GM12878 (cell line): ENCODE data around the gene ASGR2. TPM values are rescaled to one million over a fixed set of nuclear protein-coding genes. Genes with fewer than 3 reads are reported as not detected.
"Not testable (repeated sequence)": the region's sequence is repeated elsewhere in the genome, so short reads cannot be mapped to it uniquely, and the experiment has no call there.

Experiments
- ATAC-seq: fragments of 200-7000 bp; cut with Tn5 transposase; 3 replicates; pipeline ENCODE4 v1.9.1; 2020; ENCODE audit warnings: mild to moderate bottlenecking, moderate library complexity
- BruUV-seq: library from RNA; stranded (reverse); fragments of 400-500 nt; replicated peaks from 2 replicates; lab custom pipeline; 2021; lab: Mats Ljungman, UMichigan
- CTCF ChIA-PET: fragments of 300-600 bp; sonication (Branson Sonifier 250); formaldehyde crosslinking; extraction: SDS; loops from one replicate; lab custom pipeline; 2021; ENCODE audit warnings: inconsistent platforms; lab: Yijun Ruan, JAX
- POLR2A ChIA-PET: fragments of 350-600 bp; formaldehyde crosslinking; extraction: SDS; loops from one replicate; lab custom pipeline; 2021; ENCODE audit warnings: inconsistent platforms; lab: Charles Lee
- RAD21 ChIA-PET: fragments of 300-600 bp; sonication (Branson Sonifier 250); formaldehyde crosslinking; loops from one replicate; lab custom pipeline; 2023; ENCODE audit warnings: antibody characterized with exemption; ENCODE audit not compliant: unreplicated experiment; lab: Charles Lee
- SMC1A ChIA-PET: fragments of 300-600 bp; sonication (Branson Sonifier 250); formaldehyde crosslinking; loops from one replicate; lab custom pipeline; 2023; ENCODE audit not compliant: unreplicated experiment, uncharacterized antibody; lab: Charles Lee
- DNase-seq: peaks from one replicate; pipeline ENCODE4 v3.0.0-alpha.2; 2011; ENCODE audit warnings: low read depth, low spot score
- FAIRE-seq: peaks from 3 replicates; lab custom pipeline; 2011; peaks lifted over from hg19 to GRCh38; lab: Jason Lieb, UNC
- H2AFZ ChIP-seq: 2 replicates; pipeline ENCODE4 v1.6.0; 2011; ENCODE audit warnings: low read depth, low read length, control low read depth; ENCODE audit not compliant: control insufficient read depth
- H3K27ac ChIP-seq: 2 replicates; pipeline ENCODE4 v1.5.1; 2011; ENCODE audit warnings: control low read depth; ENCODE audit not compliant: control insufficient read depth, insufficient read depth
- H3K27me3 ChIP-seq, 2 experiments: replicated peaks in 1 of 2; 2 replicates each; pipeline versions ENCODE4 v1.6.0 to v1.6.1; 2011; ENCODE audit warnings: low read length in 1 of 2; ENCODE audit not compliant: control insufficient read depth in 2 of 2, insufficient read depth in 2 of 2
- H3K36me3 ChIP-seq, 2 experiments: 2 replicates each; pipeline ENCODE4 v1.5.1; 2011; ENCODE audit warnings: low read length in 1 of 2; ENCODE audit not compliant: control insufficient read depth in 2 of 2, insufficient read depth in 2 of 2
- H3K4me1 ChIP-seq: 2 replicates; pipeline ENCODE4 v1.6.1; 2011; ENCODE audit warnings: mild to moderate bottlenecking, low read length, moderate library complexity, mixed read lengths; ENCODE audit not compliant: control insufficient read depth, insufficient read depth
- H3K4me2 ChIP-seq: 2 replicates; pipeline ENCODE4 v1.6.0; 2011; ENCODE audit warnings: control low read depth; ENCODE audit not compliant: control insufficient read depth, insufficient read depth
- H3K4me3 ChIP-seq: fragments of 200-600 bp; sonication (generic); 2 replicates; pipeline ENCODE4 v1.5.1; 2016
- H3K79me2 ChIP-seq: 2 replicates; pipeline ENCODE4 v1.6.0; 2011; ENCODE audit warnings: low read length; ENCODE audit not compliant: control insufficient read depth, insufficient read depth
- H3K9ac ChIP-seq: 2 replicates; pipeline ENCODE4 v1.8.0; 2011; ENCODE audit warnings: low read length, control low read depth, mixed read lengths; ENCODE audit not compliant: control insufficient read depth, insufficient read depth
- H3K9me3 ChIP-seq: replicated peaks from 3 replicates; pipeline ENCODE4 v1.5.1; 2011; ENCODE audit warnings: mild to moderate bottlenecking, low read length; ENCODE audit not compliant: control insufficient read depth, insufficient read depth
- H4K20me1 ChIP-seq: 2 replicates; pipeline ENCODE4 v1.6.0; 2011; ENCODE audit not compliant: control insufficient read depth, insufficient read depth
- WGBS: methylation state at CpG from one replicate; pipeline ENCODE4 v1.1.6; 2016; ENCODE audit warnings: low lambda C conversion rate; ENCODE audit not compliant: insufficient replicate concordance, insufficient coverage; ENCODE audit errors: missing lambda C conversion rate; 5-methylcytosine and 5-hydroxymethylcytosine counted together
- in situ Hi-C: fragments of 300-500 bp; cut with MboI; formaldehyde crosslinking; loops from 9 replicates; pipeline ENCODE4 v1.14.3; 2018; ENCODE audit warnings: mixed read lengths
- intact Hi-C: fragments of 100-400 bp; cut with micrococcal nuclease; formaldehyde crosslinking; loops from one replicate; pipeline ENCODE4 v1.14.2; 2022; ENCODE audit not compliant: unreplicated experiment
- polyA plus RNA-seq, 11 experiments: library from polyadenylated mRNA; depleted of rRNA in 4 of 11; unstranded in 6 of 11; stranded (reverse) in 5 of 11; fragments of >200 nt; fragmentation: Nextera tagmentation in 4 of 11; fragmentation: Illumina TruSeq in 1 of 11; extraction: Ambion mirVana in 4 of 11; extraction: Trizol in 1 of 11; gene quantifications; 1 replicate in 1 of 11; 2 replicates in 10 of 11; pipeline versions ENCODE4 v1.2.1 to v1.2.3, GENCODE V29; 2011 to 2016; ENCODE audit warnings: inconsistent platforms in 2 of 11, missing spikeins in 2 of 11, low read depth in 1 of 11
- total RNA-seq, 4 experiments: library from RNA; depleted of rRNA in 3 of 4; stranded (reverse); fragments of >200 nt in 3 of 4; fragmentation: Illumina TruSeq in 1 of 4; extraction: Trizol in 1 of 4; gene quantifications; 2 replicates each; pipeline versions ENCODE4 v1.2.1 to v1.2.3, GENCODE V29; 2013 to 2021

Gene ASGR2
- total and polyA plus RNA-seq, 10 of the 15 experiments (the other 5 are each of a cell fraction or from before 2014, with no cell fraction given): not detected

DNA sequence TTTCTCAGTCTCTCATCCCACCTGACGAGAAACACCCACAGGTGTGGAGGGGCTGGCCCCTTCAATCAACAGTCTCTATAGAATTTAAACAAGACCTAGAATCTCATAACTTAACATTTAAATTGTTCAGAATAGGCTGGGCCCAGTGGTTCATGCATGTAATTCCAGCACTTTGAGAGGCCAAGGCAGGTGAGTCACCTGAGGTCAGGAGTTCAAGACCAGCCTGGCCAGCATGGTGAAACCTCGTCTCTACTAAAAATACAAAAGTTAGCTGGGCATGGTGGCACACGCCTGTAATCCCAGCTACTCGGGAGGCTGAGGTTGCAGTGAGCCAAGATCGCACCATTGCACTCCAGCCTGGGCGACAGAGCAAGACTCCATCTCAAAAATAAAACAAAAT, 25.1 kb downstream of the ASGR2 start:
- H4K20me1 ChIP-seq, intact Hi-C loops, POLR2A ChIA-PET, H3K79me2 ChIP-seq, SMC1A ChIA-PET, H3K4me2 ChIP-seq, H3K36me3 ChIP-seq, H3K27ac ChIP-seq, H3K4me3 ChIP-seq, H3K9me3 ChIP-seq, ATAC-seq, H2AFZ ChIP-seq, H3K4me1 ChIP-seq, RAD21 ChIA-PET, DNase-seq, FAIRE-seq, CTCF ChIA-PET, H3K27me3 ChIP-seq, in situ Hi-C loops, H3K9ac ChIP-seq, BruUV-seq: not testable (repeated sequence)
- WGBS: 48% methylated on average over 6 of the region's 6 CpGs

DNA sequence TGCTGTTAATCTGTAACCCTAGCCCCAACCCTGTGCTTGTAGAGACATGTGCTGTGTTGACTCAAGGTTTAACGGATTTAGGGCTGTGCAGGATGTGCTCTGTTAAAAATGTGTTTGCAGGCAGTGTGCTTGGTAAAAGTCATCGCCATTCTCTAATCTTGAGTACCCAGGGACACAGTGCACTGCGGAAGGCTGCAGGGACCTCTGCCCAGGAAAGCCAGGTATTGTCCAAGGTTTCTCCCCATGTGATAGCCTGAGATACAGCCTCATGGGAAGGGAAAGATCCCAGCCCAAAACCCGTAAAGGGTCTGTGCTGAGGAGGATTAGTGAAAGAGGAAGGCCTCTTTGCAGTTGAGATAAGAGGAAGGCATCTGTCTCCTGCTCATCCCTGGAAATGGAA, 26.2 kb downstream of the ASGR2 start:
- in situ Hi-C loops, CTCF ChIA-PET: not testable (repeated sequence)

More for the DNA sequence above, 26.2 kb downstream of the ASGR2 start:
- H4K20me1 ChIP-seq, H3K27ac ChIP-seq, H3K4me1 ChIP-seq, H3K4me3 ChIP-seq, intact Hi-C loops, H3K27me3 ChIP-seq, H2AFZ ChIP-seq, POLR2A ChIA-PET, BruUV-seq, ATAC-seq, H3K4me2 ChIP-seq, H3K36me3 ChIP-seq, RAD21 ChIA-PET, FAIRE-seq, H3K9ac ChIP-seq, DNase-seq, H3K9me3 ChIP-seq, H3K79me2 ChIP-seq: not testable (repeated sequence)
- WGBS: 48% methylated on average over 4 of the region's 4 CpGs
- SMC1A ChIA-PET: interaction anchor here (0.7 kb wide), 1 partner anchor 242 kb away, joined by 3 read pairs; no protein-coding TSS in a partner anchor
